Measurements from ENCODE around the gene DDX39B.

Gene DDX39B

GRCh38 chr6:31575335-31575901, 33.6 kb upstream of the DDX39B start, which contains the start of gene TNF:
TNF (plus strand) TSS chr6:31575565; CDS start chr6:31575742, 177 bp downstream.
- peak; percentile 97 to 99 (median 98) for DNase-seq

GRCh38 chr6:31574106-31575061, 32.6 kb upstream of the DDX39B start:
- DNase-seq: peak; percentile 67 to 83 (median 82)

DNA sequence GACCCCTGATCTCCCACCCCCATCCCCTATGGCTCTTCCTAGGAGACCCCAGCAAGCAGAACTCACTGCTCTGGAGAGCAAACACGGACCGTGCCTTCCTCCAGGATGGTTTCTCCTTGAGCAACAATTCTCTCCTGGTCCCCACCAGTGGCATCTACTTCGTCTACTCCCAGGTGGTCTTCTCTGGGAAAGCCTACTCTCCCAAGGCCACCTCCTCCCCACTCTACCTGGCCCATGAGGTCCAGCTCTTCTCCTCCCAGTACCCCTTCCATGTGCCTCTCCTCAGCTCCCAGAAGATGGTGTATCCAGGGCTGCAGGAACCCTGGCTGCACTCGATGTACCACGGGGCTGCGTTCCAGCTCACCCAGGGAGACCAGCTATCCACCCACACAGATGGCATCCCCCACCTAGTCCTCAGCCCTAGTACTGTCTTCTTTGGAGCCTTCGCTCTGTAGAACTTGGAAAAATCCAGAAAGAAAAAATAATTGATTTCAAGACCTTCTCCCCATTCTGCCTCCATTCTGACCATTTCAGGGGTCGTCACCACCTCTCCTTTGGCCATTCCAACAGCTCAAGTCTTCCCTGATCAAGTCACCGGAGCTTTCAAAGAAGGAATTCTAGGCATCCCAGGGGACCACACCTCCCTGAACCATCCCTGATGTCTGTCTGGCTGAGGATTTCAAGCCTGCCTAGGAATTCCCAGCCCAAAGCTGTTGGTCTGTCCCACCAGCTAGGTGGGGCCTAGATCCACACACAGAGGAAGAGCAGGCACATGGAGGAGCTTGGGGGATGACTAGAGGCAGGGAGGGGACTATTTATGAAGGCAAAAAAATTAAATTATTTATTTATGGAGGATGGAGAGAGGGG, 31.7 kb upstream of the DDX39B start:
- no peak for DNase-seq

- no peak for DNase-seq
Measured at GRCh38 chr6:31572041-31572911, 30.5 kb upstream of the DDX39B start, which contains the start of gene LTA. LTA (plus strand) TSS chr6:31572289; CDS start chr6:31572743, 454 bp downstream.

- no peak for DNase-seq
Measured at GRCh38 chr6:31569861-31570536, 28.2 kb upstream of the DDX39B start.

- peak; percentile 93 to 98 (median 97) for DNase-seq
Measured at GRCh38 chr6:31568537-31568961, 26.7 kb upstream of the DDX39B start.

DNA sequence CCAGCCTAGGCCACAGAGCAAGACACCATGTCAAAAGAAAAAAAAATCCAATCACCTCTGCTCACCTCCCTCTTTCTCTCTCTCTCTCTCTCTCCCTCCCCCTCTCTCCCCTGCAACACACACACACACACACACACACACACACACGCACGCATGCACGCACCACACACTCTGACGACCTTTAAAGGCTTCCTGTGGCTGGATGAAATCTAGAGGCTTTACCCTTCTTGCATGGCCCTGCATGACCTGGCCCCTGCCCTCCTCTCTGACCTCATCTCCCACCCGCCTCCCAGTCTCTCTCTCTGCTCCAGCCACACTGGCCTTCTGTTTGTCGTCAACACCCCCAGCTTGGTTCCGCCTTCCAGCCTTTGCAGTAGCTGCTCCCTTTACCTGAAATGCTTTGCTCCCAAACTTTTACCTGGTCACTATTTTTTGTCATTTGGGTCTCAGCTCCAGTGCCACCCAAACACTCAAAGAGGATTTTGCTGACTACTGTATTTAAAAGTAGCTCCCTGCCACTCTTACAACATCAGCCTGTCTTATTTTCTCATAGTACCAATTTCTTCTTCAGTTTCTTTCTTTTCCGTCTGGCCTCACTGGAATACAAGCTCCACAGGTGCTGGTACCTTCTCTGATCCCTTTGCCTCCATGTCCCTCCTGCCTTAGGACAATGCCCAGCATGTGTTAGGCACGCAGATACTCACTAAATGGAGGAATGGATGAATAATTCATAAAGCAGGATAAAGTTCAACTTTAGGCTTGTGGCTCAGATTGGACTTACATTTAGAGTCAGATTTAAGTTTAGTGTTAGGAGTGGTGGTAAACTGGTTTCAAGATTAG, 25.9 kb upstream of the DDX39B start:
- peak; percentile 70 to 78 (median 78) for DNase-seq

DNA sequence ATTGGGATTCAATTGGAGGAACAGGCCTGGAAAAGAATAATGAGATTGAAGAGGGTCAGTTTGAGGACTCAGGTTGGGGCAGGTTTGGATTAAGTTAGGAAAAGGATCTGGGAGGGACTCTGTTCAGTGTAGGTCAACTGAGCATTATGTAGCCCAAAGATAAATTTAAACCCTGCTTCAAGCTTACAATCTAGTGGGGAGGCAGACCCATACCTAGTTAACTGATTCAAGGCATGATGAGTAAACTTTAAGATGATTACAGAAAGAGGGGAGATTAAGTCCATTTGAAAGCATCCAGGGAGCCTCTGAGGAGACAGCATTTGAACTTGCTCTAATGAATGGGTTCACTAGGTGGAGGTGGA, 18.9 kb upstream of the DDX39B start:
- DNase-seq: no peak

GRCh38 chr6:31559958-31560696, 18.3 kb upstream of the DDX39B start:
- peak; percentile 93 to 94 (median 94) for DNase-seq

GRCh38 chr6:31559606-31559957, 17.8 kb upstream of the DDX39B start:
- no peak for DNase-seq

DNA sequence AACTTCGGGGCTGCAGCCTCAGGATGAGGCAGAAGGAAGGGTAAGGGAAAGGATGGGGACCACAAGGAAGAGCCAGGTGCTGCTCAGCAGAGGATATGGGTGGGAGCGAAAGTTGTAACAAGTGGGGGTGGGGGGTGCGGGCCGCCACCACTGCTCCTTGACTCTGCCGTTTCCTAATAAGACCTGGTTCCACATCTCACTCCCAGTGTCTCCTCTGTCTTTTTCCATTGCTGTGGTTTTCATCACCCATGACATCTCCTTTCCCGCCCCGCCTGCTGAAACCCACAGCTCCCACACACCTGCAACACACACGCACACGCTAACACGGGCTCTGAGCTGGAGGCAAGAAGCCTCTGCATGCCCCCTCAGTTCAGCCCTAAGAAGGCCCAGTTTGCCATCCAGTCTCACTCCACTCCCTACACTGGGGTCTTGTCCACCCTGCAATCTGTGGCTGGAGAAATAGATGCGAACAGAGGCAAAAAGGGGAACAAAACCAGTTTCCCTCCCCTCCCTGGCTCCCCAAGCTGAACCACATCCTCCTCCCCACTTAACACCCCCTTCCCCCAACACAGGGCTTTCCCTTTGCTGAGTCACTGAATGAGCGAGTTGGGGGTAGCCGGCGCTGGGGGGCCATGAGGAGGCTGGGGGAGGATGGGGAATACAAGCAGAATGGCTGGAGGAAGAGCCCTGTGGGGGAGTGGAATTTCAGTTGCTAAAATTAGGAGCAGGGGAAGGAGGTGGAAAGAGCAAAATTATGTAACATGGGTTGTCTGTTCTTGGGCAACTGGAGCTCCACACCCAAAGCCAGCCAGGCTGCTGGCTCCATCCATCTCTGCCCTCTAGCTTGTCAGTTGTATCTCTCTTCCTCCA, 17.1 kb upstream of the DDX39B start:
- peak; percentile 97 to 98 (median 98) for DNase-seq

GRCh38 chr6:31558318-31558625, 16.5 kb upstream of the DDX39B start:
- no peak for DNase-seq

DNA sequence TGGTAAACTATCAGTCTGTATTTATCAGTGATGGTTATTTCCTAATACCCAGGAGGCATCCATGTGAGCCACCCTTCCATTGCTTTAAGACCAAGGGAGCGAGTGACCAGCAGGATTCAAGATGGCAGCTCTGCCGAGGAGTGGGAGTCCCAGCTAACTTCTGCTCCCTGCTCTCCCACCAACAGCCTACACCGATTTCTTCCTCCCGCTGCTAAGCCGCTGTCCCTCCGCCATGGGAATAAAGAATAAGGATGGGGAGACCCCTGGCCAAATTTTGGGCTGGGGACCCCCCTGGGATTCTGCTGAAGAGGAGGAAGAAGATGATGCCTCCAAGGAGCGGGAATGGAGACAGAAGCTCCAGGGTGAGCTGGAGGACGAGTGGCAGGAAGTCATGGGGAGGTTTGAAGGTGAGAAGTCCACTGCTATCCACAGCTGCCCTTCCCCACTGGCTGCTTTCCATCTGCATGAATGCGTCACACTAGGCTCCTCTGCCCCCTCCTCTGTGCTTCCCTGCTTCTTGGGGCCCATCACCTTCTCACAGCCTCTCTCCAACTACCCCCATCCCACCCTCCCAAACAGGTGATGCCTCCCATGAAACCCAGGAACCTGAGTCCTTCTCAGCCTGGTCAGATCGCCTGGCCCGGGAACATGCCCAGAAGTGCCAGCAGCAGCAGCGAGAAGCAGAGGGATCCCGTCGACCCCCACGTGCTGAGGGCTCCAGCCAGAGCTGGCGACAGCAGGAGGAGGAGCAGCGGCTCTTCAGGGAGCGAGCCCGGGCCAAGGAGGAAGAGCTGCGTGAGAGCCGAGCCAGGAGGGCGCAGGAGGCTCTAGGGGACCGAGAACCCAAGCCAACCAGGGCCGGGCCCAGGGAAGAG, 15.9 kb upstream of the DDX39B start:
- DNase-seq: peak in 1 of 3 donors; percentile 31

DNA sequence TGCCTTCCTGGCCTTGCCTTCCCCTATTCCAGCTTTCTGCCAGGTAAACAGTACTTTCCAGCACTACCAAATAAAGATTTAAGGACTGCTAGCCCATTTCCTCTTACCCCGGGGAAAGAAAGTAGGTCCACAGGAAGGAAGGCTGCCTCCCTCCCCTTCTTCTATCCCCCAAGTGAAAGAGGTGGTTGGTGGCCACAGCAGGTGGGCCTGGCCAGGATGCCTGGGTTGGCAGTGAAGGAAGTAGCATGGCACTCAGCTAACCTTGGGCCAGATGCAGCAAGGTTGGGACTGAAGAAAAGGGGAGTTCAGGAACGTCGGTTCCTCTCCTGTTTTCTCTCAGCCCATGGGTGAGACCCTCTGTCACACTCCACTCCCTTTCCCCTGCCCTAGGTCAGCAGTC, 14.5 kb upstream of the DDX39B start:
- no peak for DNase-seq

DNA sequence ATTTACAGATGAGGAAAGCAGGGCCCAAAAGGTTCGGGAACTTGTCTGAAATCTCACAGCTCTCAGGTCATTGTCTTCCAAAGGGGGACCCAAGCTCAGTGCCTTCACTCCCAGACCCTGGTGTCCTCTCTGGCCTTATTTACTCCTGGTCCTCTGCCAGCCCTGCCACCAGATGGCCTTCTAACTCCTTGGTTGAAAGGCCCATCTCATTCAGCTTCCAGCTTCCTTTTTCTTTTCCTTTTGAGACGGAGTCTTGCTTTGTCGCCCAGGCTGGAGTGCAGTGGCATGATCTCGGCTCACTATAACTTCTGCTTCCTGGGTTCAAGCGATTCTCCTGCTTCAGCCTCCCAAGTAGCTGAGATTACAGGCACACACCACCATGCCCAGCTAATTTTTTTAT, 9.6 kb upstream of the DDX39B start:
- DNase-seq: peak; percentile 89 to 92 (median 91)

- DNase-seq: no peak
Measured at GRCh38 chr6:31548544-31548873, 6.7 kb upstream of the DDX39B start.

- peak; percentile 35 to 56 (median 43) for DNase-seq
Measured at GRCh38 chr6:31547727-31548543, 6.1 kb upstream of the DDX39B start.
